Cerebellar nuclear complex (tissue), 1 donor: Measurements from ENCODE around the gene ALG3.
A peak's percentile ranks its signal among the peaks of the same experiment; 100 is the strongest.
"Not testable (repeated sequence)": the region's sequence is repeated elsewhere in the genome, so short reads cannot be mapped to it uniquely, and the experiment has no call there.

Source experiments
- DNase-seq, 2 experiments: peaks; one replicate each; lab custom pipeline; 2025; lab: John Stamatoyannopoulos, UW

The ALG3 gene

DNA sequence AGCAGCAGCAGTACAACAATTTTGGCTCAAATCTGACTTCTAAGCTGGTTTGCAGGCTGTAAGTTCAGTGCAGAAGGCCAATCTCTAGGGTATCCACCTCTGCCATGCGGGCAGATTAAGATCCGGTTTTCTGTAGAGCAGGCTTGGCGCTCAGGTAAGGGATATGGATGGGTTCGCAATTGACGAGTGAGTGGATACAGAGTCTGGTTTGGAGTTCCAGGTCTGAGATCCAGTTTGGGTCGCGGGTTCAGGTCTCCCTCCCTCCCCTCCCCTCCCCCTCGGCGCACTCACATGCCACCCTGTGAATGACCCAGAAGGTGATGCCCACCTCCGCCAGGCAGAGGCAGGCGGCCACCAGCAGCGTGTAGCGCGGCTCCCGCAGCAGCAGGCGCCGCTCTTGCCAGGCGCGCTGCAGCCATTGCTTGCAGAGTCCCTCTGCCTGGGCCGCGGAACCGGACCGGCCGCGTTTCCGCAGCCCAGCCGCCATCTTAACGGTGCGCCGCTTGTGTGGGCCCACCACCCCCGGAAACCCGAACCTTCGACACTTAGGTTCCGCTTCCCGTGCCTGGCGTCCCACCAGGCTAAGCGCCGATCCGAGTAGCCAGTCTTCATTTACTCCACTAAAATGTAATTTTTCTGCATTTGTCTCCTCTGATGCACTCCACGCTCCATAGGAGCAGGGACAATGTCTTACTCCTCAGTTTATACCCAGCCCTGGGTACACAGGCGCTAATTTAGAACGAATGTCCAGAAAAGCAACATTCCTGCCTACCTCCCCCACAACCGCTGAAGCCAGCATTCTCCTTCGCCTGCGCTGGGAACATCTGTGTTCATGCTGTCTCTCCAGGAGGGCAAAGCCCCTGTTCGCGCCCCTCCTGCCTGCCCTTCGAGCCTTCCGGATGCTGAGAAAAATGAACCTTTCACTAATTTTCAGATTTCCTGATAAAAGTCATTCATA is at the start of gene ALG3:
Gene ALG3 (minus strand): TSS at position 509 of the 958 bp plus-strand sequence. CDS start 22 bp downstream, at position 487.
- peak in 1 of 2 experiments; percentile 13 for DNase-seq

GRCh38 chr3:184296616-184297015 is 47.9 kb upstream of the ALG3 start:
- DNase-seq, result no peak

GRCh38 chr3:184295771-184296170 is 47.0 kb upstream of the ALG3 start:
- DNase-seq, result no peak

DNA sequence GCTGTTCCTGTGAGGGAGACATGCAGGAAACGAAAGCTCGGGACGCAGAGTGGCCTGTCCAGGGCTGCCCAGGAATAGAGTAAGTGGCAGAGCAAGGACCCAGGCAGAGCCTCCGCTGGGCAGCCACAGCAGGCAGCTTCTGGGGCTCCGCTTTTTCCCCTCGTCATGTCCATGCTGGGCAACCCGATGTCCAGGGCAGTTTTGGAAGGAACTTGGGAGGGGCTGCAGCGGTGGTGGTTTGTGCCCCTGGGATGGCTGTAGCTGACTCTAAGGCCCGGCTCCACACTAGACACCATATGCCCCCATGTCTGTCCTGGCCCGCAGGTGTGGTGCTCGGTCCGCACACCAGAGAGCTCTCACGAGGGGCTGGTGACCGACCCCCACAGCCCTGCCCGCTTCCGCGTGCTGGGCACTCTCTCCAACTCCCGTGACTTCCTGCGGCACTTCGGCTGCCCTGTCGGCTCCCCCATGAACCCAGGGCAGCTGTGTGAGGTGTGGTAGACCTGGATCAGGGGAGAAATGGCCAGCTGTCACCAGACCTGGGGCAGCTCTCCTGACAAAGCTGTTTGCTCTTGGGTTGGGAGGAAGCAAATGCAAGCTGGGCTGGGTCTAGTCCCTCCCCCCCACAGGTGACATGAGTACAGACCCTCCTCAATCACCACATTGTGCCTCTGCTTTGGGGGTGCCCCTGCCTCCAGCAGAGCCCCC is 43.1 kb upstream of the ALG3 start:
- no peak for DNase-seq

- DNase-seq, result no peak
Measured at GRCh38 chr3:184291044-184291737, 42.4 kb upstream of the ALG3 start.

DNA sequence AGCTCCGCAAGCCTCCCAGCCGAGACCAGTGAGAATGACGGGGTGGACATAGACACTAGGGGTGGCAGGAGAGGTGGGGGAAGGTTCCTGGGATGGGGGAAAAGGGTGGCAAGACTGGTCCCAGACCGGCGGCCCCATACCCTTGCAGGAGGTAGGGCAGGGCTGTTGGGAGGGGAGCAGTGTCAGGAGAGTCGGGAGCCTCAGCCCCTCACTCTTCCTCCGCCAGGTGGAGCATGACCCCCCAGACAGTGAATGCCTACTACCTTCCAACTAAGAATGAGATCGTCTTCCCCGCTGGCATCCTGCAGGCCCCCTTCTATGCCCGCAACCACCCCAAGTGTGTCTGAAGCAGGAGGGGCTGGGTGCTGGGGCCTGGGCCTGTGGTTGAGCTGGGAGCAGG is 41.6 kb upstream of the ALG3 start:
- no peak for DNase-seq

- DNase-seq, result no peak
Measured at GRCh38 chr3:184289426-184289938, 40.7 kb upstream of the ALG3 start.

GRCh38 chr3:184284696-184285095 is 35.9 kb upstream of the ALG3 start:
- peak in 1 of 2 experiments; percentile 9 for DNase-seq

DNA sequence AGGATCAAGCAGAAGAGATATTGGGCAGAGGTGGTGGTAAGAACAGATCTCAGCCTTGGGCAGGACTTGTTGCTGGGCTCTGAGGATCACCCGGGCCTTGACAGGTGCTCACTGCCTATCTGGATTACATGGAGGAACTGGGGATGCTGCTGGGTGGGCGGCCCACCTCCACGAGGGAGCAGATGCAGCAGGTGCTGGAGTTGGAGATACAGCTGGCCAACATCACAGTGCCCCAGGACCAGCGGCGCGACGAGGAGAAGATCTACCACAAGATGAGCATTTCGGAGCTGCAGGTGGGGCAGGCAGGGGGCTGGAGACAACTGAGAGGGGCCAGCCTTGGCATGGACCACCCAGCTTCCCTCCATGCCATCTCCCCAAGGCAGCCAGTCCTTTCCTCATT is 34.9 kb upstream of the ALG3 start:
- DNase-seq, result no peak

GRCh38 chr3:184282941-184283340 is 34.2 kb upstream of the ALG3 start:
- DNase-seq, result no peak

- DNase-seq, result no peak
Measured at GRCh38 chr3:184277366-184277765, 28.6 kb upstream of the ALG3 start.

DNA sequence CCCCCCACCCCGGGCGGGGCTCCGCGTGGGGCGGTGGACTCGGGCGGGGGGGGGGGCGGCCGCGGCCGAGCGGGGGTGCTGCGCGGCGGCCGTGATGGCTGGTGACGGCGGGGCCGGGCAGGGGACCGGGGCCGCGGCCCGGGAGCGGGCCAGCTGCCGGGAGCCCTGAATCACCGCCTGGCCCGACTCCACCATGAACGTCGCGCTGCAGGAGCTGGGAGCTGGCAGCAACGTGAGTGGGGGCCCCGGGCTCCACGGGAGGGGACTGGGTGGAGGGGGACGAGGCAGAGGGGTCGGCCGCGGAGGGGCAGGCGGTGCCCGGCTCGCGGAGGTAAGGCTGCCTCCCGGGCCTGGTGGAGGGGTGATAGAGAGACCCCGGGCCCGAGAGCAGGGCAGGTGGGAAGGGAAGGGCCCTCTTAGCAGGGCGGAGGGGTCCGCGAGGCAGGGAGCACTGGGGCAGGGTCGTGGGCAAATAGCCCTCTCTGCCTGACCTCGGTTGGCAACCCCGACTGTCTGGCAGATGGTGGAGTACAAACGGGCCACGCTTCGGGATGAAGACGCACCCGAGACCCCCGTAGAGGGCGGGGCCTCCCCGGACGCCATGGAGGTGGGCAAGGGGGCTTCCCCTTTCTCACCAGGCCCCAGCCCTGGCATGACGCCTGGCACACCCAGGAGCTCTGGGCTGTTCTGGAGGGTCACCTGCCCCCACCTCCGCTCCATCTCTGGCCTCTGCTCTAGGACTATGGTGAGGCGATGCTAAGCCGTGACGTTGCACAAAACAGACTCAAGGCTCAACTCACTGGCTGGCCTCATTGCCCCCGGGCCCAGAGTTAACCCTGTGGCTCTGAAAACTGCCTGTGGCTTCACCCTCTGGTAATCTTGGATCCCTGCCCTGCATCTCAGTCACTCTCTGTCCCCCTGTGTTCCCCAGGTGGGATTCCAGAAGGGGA is 27.5 kb upstream of the ALG3 start, which contains the start of gene ECE2:
Gene ECE2 (plus strand): TSS at position 62 of the 950 bp plus-strand sequence. CDS start 132 bp downstream, at position 194.
- no peak for DNase-seq

DNA sequence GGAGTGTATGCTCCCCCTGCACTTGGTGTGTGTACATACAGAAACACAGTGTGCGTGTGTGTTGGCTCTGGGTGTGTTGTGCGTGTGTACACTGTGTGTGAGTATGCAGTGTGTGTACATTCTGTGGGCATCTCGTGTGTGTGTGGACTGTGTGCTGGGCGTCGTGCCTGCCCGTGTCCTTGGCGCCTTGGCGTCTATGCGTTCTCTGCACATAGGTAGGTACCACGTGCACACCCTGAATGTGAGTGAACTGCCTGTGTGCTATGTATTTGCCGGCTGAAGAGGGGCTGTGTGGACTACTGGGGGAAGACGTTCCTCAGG is 26.6 kb upstream of the ALG3 start:
- DNase-seq, result no peak

- no peak for DNase-seq
Measured at GRCh38 chr3:184272269-184272668, 23.5 kb upstream of the ALG3 start.

- not testable (repeated sequence) for DNase-seq
Measured at GRCh38 chr3:184267249-184267648, 18.5 kb upstream of the ALG3 start.

DNA sequence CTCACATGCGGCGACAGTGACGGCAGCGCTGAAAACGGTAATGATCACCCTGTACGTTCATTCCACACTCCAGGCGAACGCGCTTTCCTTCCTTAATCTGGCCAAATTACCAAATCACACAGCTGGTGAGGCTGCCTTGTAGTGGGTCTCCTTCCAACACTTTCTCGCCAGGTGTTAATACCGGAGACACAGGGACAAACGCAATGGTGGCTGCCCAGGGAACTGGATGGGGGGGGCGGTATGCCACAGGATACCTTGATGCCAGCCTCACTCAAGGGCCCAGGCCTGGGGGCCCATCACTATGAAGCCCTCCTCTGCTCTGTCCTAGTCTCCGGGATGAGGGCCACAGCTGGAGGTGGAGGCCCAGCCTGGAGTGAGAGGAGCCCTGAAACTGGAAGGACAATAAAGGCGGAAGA is 14.0 kb upstream of the ALG3 start:
- no peak for DNase-seq

GRCh38 chr3:184261854-184262763 is 13.3 kb upstream of the ALG3 start:
- DNase-seq, result no peak

- DNase-seq, result peak in 1 of 2 experiments; percentile 18
Measured at GRCh38 chr3:184261270-184261853, 12.6 kb upstream of the ALG3 start, which contains the start of gene CAMK2N2. CAMK2N2 (minus strand) TSS chr3:184261553; CDS start chr3:184261285, 268 bp downstream.

DNA sequence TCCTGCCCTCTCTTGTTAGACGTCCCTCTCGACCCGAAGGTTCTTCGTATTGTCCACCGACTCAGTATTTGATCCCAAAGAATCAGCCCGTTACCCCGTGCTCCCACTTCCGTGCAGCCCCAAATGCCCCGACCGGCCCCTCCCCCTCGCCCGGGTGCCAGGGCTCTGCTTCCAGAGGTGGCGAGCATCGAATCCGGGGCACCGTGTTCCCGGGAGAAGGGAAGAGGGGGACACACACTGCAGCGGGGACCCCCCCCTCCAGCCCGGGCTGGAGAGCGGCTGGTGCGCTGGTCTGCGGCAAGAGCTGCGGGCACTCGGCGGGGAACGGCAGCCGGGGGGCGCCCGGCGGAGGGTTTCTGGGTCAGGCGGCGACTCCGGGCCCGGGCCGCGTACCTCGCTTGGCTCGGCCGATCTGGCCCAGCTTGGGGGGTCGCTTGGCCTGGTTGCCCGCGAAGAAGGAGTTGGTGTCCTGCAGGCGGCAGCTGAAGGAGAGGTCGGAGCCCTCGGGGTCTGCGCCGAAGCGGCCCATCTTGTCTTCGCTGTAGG is 12.0 kb upstream of the ALG3 start:
- DNase-seq, result no peak
